Measurements from ENCODE around the gene LARGE1. TPM values are rescaled to one million over a fixed set of nuclear protein-coding genes. Genes with fewer than 3 reads are reported as not detected.

LARGE1 gene
- total RNA-seq, 6 experiments from 2014 or later, result 12.2 to 28.3 (median 15.2) TPM

DNA sequence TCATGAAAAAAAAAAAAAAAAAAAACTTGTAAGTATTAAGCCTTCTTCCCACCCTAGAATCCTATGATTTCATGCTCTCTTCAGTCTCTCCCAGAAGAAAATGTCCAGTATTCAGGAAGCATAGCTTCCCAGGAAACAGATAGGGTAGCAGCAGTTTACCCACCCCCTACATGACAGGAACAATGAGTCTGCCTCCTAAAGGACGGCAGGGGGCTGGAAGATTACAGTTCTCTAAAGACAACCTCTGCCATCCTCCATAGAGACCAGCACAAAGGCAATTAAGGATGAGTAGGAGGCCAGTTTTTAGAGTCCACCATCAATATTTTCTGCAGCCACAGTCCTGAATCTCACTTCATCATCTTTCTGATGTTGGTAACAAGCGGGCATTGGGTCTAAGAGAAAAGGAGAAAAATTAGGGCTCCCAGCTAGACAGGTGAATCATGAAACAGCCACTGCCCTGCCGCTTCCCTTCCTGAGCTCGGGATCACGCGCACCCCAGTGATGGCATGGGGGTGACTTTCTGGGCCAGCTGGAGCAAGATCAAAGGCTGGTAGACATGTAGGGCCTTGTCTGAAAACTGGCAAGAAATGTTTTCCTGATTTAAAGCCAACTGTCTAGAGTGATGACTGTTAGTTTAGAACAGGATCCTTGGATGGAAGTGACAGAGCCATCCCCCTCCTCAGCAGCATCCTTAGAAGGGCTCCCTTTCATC lies 322.8 kb downstream of the LARGE1 start:
- WGBS (ENCODE audit: insufficient coverage, low coverage, low lambda C conversion rate, missing lambda C conversion rate), result 69% methylated on average over 6 of the region's 6 CpGs
- Histone ChIP-seq H3K27ac (no peak overlapping the region), H3K4me3 (no peak overlapping the region), H3K4me1 (no peaks in the 10 kb centered on the region), H3K36me3 (no peaks in the 10 kb centered on the region), H3K27me3 (no peaks in the 10 kb centered on the region), H3K9me3 (no peaks in the 10 kb centered on the region)
- DNase-seq, result no peak
- TF ChIP-seq POLR2A (IDR thresholded peaks at IDR 0.05), result no peak
- TF ChIP-seq, protein P1, sequence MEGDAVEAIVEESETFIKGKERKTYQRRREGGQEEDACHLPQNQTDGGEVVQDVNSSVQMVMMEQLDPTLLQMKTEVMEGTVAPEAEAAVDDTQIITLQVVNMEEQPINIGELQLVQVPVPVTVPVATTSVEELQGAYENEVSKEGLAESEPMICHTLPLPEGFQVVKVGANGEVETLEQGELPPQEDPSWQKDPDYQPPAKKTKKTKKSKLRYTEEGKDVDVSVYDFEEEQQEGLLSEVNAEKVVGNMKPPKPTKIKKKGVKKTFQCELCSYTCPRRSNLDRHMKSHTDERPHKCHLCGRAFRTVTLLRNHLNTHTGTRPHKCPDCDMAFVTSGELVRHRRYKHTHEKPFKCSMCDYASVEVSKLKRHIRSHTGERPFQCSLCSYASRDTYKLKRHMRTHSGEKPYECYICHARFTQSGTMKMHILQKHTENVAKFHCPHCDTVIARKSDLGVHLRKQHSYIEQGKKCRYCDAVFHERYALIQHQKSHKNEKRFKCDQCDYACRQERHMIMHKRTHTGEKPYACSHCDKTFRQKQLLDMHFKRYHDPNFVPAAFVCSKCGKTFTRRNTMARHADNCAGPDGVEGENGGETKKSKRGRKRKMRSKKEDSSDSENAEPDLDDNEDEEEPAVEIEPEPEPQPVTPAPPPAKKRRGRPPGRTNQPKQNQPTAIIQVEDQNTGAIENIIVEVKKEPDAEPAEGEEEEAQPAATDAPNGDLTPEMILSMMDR (IDR thresholded peaks at IDR 0.05), result no peak
- intact Hi-C loops (cut with DNase I), result no loop called here
- ATAC-seq, result no peak

DNA sequence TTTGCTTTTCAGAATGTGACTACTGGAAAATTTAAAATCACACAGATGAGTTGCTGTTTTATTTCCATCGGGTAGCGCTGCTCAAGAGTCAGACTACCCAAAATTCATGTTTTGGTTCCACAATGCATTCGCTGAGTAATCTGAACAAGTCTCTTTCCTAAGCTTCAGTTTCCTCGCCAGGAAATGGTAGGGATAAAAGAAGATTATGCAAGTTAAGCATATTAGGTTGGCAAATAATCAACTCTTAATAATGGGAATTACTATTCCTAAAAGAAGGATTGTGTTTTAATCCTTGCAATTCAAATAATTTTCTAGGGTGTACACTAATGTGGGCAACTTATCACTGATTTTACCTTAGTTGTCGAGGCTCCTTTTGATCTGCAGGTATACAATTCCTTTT lies 326.5 kb downstream of the LARGE1 start:
- Histone ChIP-seq H3K4me1 (no peaks in the 10 kb centered on the region), H3K4me3 (no peak overlapping the region), H3K27me3 (no peaks in the 10 kb centered on the region), H3K27ac (no peak overlapping the region), H3K36me3 (no peaks in the 10 kb centered on the region), H3K9me3 (no peaks in the 10 kb centered on the region)
- intact Hi-C loops (cut with DNase I), result no loop called here
- TF ChIP-seq, protein P1 (IDR thresholded peaks at IDR 0.05), result no peak
- TF ChIP-seq POLR2A (IDR thresholded peaks at IDR 0.05), result no peak
- WGBS (ENCODE audit: insufficient coverage, low coverage, low lambda C conversion rate, missing lambda C conversion rate), result 79% methylated on average over 5 of the region's 5 CpGs
- ATAC-seq (no peak), DNase-seq (no peak)

DNA sequence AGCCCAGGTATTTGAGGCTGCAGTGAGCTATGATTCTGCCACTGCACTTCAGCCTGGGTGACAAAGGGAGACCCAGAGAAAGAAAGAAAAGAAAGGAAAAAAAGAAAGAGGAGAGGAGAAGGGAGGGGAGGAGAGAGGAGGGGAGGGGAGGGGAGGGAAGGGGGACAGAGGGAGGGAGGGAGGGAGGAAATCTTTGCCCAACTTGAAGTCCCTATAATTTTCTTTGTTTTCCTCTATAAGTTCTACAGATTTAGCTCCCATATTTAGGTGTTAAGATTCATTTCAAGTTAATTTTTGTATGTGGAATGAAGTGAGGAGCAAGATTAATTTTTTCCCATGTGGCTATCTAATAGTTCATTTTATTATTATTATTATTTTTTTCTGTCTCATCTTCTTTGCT lies 328.3 kb downstream of the LARGE1 start:
- no peak overlapping the region for H3K27ac ChIP-seq
- intact Hi-C loops (cut with DNase I), result no loop called here
- ATAC-seq (no peak), DNase-seq (no peak)
- TF ChIP-seq, protein P1 (IDR thresholded peaks at IDR 0.05), result no peak
- TF ChIP-seq POLR2A (IDR thresholded peaks at IDR 0.05), result no peak
- H3K9me3 ChIP-seq, result no peaks in the 10 kb centered on the region
- no peaks in the 10 kb centered on the region for H3K36me3 ChIP-seq
- no peaks in the 10 kb centered on the region for H3K4me1 ChIP-seq
- no peaks in the 10 kb centered on the region for H3K27me3 ChIP-seq
- no peak overlapping the region for H3K4me3 ChIP-seq

DNA sequence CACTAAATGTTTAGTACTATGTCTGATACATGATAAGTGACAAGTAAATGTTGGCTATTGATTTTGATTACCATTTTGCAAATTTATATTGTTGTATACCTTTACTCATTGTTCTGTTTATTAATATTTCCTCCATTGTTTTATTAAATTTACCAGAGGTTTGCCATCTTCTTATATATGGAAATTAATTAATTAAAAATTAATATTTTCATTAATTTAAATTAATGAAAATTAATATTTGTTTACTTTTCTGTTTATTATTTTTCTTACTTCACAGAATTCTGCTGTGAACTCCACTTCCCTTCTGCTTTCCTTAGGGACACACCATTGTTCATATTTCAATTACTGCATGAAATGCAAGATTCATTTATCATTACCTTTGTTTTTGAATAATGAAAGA lies 331.0 kb downstream of the LARGE1 start:
- H3K36me3 ChIP-seq, result no peaks in the 10 kb centered on the region
- no peak overlapping the region for H3K27ac ChIP-seq
- no peak for TF ChIP-seq POLR2A (IDR thresholded peaks at IDR 0.05)
- TF ChIP-seq, protein P1 (IDR thresholded peaks at IDR 0.05), result no peak
- H3K4me3 ChIP-seq, result no peak overlapping the region
- no peaks in the 10 kb centered on the region for H3K4me1 ChIP-seq
- ATAC-seq (no peak), DNase-seq (no peak)
- H3K27me3 ChIP-seq, result no peaks in the 10 kb centered on the region
- intact Hi-C loops (cut with DNase I), result loop anchor here (10.0 kb wide), 1 partner anchor 284 kb away; no protein-coding TSS in a partner anchor
- no peaks in the 10 kb centered on the region for H3K9me3 ChIP-seq

DNA sequence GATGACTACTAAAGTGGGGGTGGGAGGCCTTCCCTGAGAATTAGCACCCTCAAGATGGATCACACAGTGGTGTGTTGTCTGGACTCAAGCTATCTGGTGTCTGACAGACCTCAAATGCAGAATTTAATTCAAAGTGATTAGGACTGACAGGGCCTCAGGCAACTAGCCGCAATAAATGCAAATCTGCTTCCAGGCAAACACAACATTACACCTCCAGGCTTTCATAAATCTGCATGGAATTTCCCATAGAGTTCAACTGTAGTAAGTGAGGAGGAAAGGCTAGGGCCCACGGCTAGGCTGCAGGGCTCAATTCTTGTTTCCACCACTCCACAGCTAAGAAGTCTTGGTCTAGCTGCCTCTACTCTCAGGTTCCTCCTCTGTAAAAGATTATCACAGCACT lies 331.4 kb downstream of the LARGE1 start:
- no peaks in the 10 kb centered on the region for H3K4me1 ChIP-seq
- H3K27ac ChIP-seq, result no peak overlapping the region
- H3K4me3 ChIP-seq, result no peak overlapping the region
- 71% methylated on average over 1 of the region's 2 CpGs for WGBS (ENCODE audit: insufficient coverage, low coverage, low lambda C conversion rate, missing lambda C conversion rate)
- DNase-seq (no peak), ATAC-seq (no peak)
- TF ChIP-seq POLR2A (IDR thresholded peaks at IDR 0.05), result no peak
- TF ChIP-seq, protein P1 (IDR thresholded peaks at IDR 0.05), result no peak
- no peaks in the 10 kb centered on the region for H3K9me3 ChIP-seq
- H3K36me3 ChIP-seq, result no peaks in the 10 kb centered on the region
- no peaks in the 10 kb centered on the region for H3K27me3 ChIP-seq
- intact Hi-C loops (cut with DNase I), result loop anchor here (10.0 kb wide), 1 partner anchor 284 kb away; no protein-coding TSS in a partner anchor
